Spleen (tissue), 11 donors: ENCODE data around the gene ZC3H7B. TPM values are rescaled to one million over a fixed set of nuclear protein-coding genes. Genes with fewer than 3 reads are reported as not detected.
"Not testable (repeated sequence)": the region's sequence is repeated elsewhere in the genome, so short reads cannot be mapped to it uniquely, and the experiment has no call there.

Experiments
- DNase-seq: peaks from one replicate; pipeline ENCODE4 v3.0.0-alpha.2; 2020
- H3K27ac ChIP-seq, 8 donors: fragments of 200-600 bp; sonication (generic) in 7 of 8; 1 replicate in 4 of 8; 2 replicates in 4 of 8; pipeline versions ENCODE4 v1.5.0 to v1.8.0; 2016 to 2021; ENCODE audit warnings: inconsistent platforms in 4 of 8, mild to moderate bottlenecking in 4 of 8, moderate library complexity in 1 of 8
- H3K27me3 ChIP-seq, 7 donors: fragments of 200-600 bp; sonication (generic) in 6 of 7; replicated peaks in 1 of 7; 1 replicate in 4 of 7; 2 replicates in 3 of 7; pipeline versions ENCODE4 v1.5.0 to v1.8.0; 2016 to 2021; ENCODE audit warnings: inconsistent platforms in 3 of 7, mild to moderate bottlenecking in 1 of 7
- H3K36me3 ChIP-seq, 6 donors: fragments of 200-600 bp; sonication (generic) in 5 of 6; 1 replicate in 4 of 6; 2 replicates in 2 of 6; pipeline versions ENCODE4 v1.5.0 to v1.8.0; 2016 to 2021; ENCODE audit warnings: inconsistent platforms in 2 of 6
- H3K4me1 ChIP-seq, 6 donors: fragments of 200-600 bp; sonication (generic) in 5 of 6; 1 replicate in 3 of 6; 2 replicates in 3 of 6; pipeline versions ENCODE4 v1.5.0 to v1.8.0; 2016 to 2021; ENCODE audit warnings: inconsistent platforms in 3 of 6
- H3K4me3 ChIP-seq, 8 donors: fragments of 200-600 bp; sonication (generic) in 7 of 8; 1 replicate in 4 of 8; 2 replicates in 4 of 8; pipeline versions ENCODE4 v1.5.0 to v1.8.0; 2016 to 2021; ENCODE audit warnings: inconsistent platforms in 4 of 8, mild to moderate bottlenecking in 4 of 8, moderate library complexity in 2 of 8
- H3K9me3 ChIP-seq, 8 donors: fragments of 200-600 bp; sonication (generic) in 7 of 8; 1 replicate in 4 of 8; 2 replicates in 4 of 8; pipeline versions ENCODE4 v1.5.0 to v1.8.0; 2016 to 2021; ENCODE audit warnings: inconsistent platforms in 4 of 8
- CTCF ChIP-seq, 11 experiments: fragments of 200-600 bp in 7 of 11; fragments of 450-650 bp in 4 of 11; sonication (generic) in 4 of 11; IDR thresholded peaks in 8 of 11; conservative IDR thresholded peaks in 3 of 11; 1 replicate in 7 of 11; 2 replicates in 4 of 11; pipeline versions ENCODE4 v1.4.0 to v1.8.0; 2016 to 2021; ENCODE audit warnings: antibody characterized with exemption in 11 of 11, inconsistent platforms in 4 of 11, mild to moderate bottlenecking in 1 of 11
- POLR2A ChIP-seq, 3 donors: fragments of 450-650 bp; IDR thresholded peaks; one replicate each; pipeline ENCODE4 v1.5.1; 2017; ENCODE audit warnings: antibody characterized with exemption in 3 of 3, mild to moderate bottlenecking in 1 of 3
- POLR2AphosphoS5 ChIP-seq, 3 donors: sonication (generic); formaldehyde crosslinking; IDR thresholded peaks; one replicate each; pipeline ENCODE4 v1.5.1; 2017; ENCODE audit warnings: antibody characterized with exemption in 3 of 3
- WGBS, 5 donors: extraction: QIAGEN DNeasy Blood & Tissue Kit in 3 of 5; methylation state at CpG; one replicate each; pipeline versions ENCODE4 v1.1.5 to v1.1.7; 2013 to 2018; 5-methylcytosine and 5-hydroxymethylcytosine counted together
- intact Hi-C: fragments of 100-400 bp; cut with DNase I; formaldehyde crosslinking; loops from one replicate; pipeline ENCODE4 v1.15.0; 2023; ENCODE audit warnings: low total_unique reads
- polyA plus RNA-seq, 3 donors: library from polyadenylated mRNA; stranded (reverse); fragments of 200-250 nt; gene quantifications; one replicate each; pipeline ENCODE4 v1.2.1, GENCODE V29; 2013
- total RNA-seq, 7 donors: library from RNA; depleted of rRNA in 3 of 7; stranded (reverse); fragments of >200 nt in 3 of 7; fragmentation: NEBNext Ultra II Directional in 4 of 7; extraction: Animal tissue kit (Norgen Biotek cat#: 25700) in 4 of 7; gene quantifications; one replicate each; pipeline versions ENCODE4 v1.1.0 to v1.2.1, GENCODE V29; 2016 to 2021
- donor health status: healthy with polysubstance abuse.
- donor health status: DM: no; HTN: no; CAD: no; lungs with moderate emphysema.
- donor health status: DM: no; HTN: no; CAD: no.
- donor health status: Bipolar disorder and iron deficiency.
- donor health status: healthy.
- donor health status: DM: no; HTN: no; CAD: no.
- donor health status: DM: yes; HTN: yes; CAD: no.

Gene ZC3H7B
- total and polyA plus RNA-seq, 10 donors, result 10.5 to 59.1 (median 46.9) TPM

GRCh38 chr22:41289671-41290070, 11.7 kb upstream of the ZC3H7B start:
- 87 to 97% (median 90%) methylated on average over 1 of the region's 1 CpG for WGBS, 5 donors
- Histone ChIP-seq H3K27ac (peak overlapping the region in 3 of 8 donors; percentile 20 to 92 (median 36)), H3K4me1 (peaks cover 0 to 43% (median 27%) of the 10 kb centered on the region in 6 donors), H3K27me3 (no peaks in the 10 kb centered on the region), H3K4me3 (no peak overlapping the region), H3K9me3 (no peaks in the 10 kb centered on the region), H3K36me3 (peaks cover 0 to 2% (median under 1%) of the 10 kb centered on the region in 6 donors)
- no peak for TF ChIP-seq POLR2A (IDR thresholded peaks at IDR 0.05)
- no peak for TF ChIP-seq CTCF (IDR thresholded peaks at IDR 0.05 in 8 of 11, conservative IDR thresholded peaks at IDR 0.05 in 3 of 11)
- no peak for TF ChIP-seq POLR2AphosphoS5 (IDR thresholded peaks at IDR 0.05)
- no peak for DNase-seq
- intact Hi-C loops, result no loop called here

- no peak for DNase-seq
- Histone ChIP-seq H3K27ac (peak overlapping the region in 3 of 8 donors; percentile 13 to 92 (median 42)), H3K27me3 (no peaks in the 10 kb centered on the region), H3K36me3 (no peaks in the 10 kb centered on the region), H3K4me3 (no peak overlapping the region), H3K4me1 (peaks cover 0 to 34% (median 19%) of the 10 kb centered on the region in 6 donors), H3K9me3 (no peaks in the 10 kb centered on the region)
- TF ChIP-seq POLR2A (IDR thresholded peaks at IDR 0.05) (no peak), CTCF (IDR thresholded peaks at IDR 0.05 in 8 of 11, conservative IDR thresholded peaks at IDR 0.05 in 3 of 11) (no peak), POLR2AphosphoS5 (IDR thresholded peaks at IDR 0.05) (peak in 2 of 3 donors; percentile 9 to 16)
- 74 to 84% (median 81%) methylated on average over 8 of the region's 8 CpGs for WGBS, 5 donors
- intact Hi-C loops, result no loop called here
Observed at GRCh38 chr22:41290262-41291221, 10.8 kb upstream of the ZC3H7B start.

GRCh38 chr22:41294816-41295215, 6.5 kb upstream of the ZC3H7B start:
- intact Hi-C loops, DNase-seq: not testable (repeated sequence)

GRCh38 chr22:41296826-41297667, 4.3 kb upstream of the ZC3H7B start:
- Histone ChIP-seq H3K36me3 (no peaks in the 10 kb centered on the region), H3K27ac (no peak overlapping the region), H3K4me3 (no peak overlapping the region), H3K27me3 (no peaks in the 10 kb centered on the region), H3K4me1 (peaks cover 0 to 10% (median 8%) of the 10 kb centered on the region in 6 donors), H3K9me3 (no peaks in the 10 kb centered on the region)
- WGBS, 5 donors, result 91 to 97% (median 93%) methylated on average over 9 of the region's 9 CpGs
- TF ChIP-seq POLR2AphosphoS5 (IDR thresholded peaks at IDR 0.05) (no peak), POLR2A (IDR thresholded peaks at IDR 0.05) (no peak), CTCF (IDR thresholded peaks at IDR 0.05 in 8 of 11, conservative IDR thresholded peaks at IDR 0.05 in 3 of 11) (no peak)
- intact Hi-C loops, result no loop called here
- DNase-seq, result no peak

More at GRCh38 chr22:41294816-41295215, 6.5 kb upstream of the ZC3H7B start:
- not testable (repeated sequence) for H3K36me3 ChIP-seq, H3K27ac ChIP-seq, H3K27me3 ChIP-seq, H3K4me3 ChIP-seq, H3K9me3 ChIP-seq, H3K4me1 ChIP-seq
- 89 to 100% (median 100%) methylated on average over 5 to 22 of the region's 28 CpGs; no CpG with 5 or more reads in 1 of the 5 donors for WGBS, 5 donors
